A549 (cell line): ENCODE measurements around the gene TMEM131. TPM values are rescaled to one million over a fixed set of nuclear protein-coding genes. Genes with fewer than 3 reads are reported as not detected.

Experiments used
- ATAC-seq, 2 experiments: fragments of 200-7000 bp in 1 of 2; fragments of >200 bp in 1 of 2; cut with Nextera tagmentation in 1 of 2; cut with Tn5 transposase in 1 of 2; 3 replicates each; pipeline versions ENCODE4 v1.8.0 to v1.9.1; 2018 to 2020; ENCODE audit warnings: mild to moderate bottlenecking in 1 of 2, moderate library complexity in 1 of 2
- CTCF ChIA-PET: fragments of 300-600 bp; sonication (Branson Sonifier 250); formaldehyde crosslinking; extraction: SDS; loops from one replicate; lab custom pipeline; 2021; ENCODE audit warnings: antibody characterized with exemption, inconsistent platforms; lab: Yijun Ruan, JAX
- POLR2A ChIA-PET: fragments of 350-600 bp; formaldehyde crosslinking; extraction: SDS; loops from one replicate; lab custom pipeline; 2021; ENCODE audit warnings: antibody characterized with exemption, inconsistent platforms; lab: Yijun Ruan, JAX
- DNase-seq, 2 experiments: peaks; one replicate each; pipeline versions ENCODE4 v3.0.0 to v3.0.0-alpha.2; 2011 to 2016; ENCODE audit warnings: low read depth in 1 of 2, low spot score in 1 of 2
- FAIRE-seq: peaks from 2 replicates; lab custom pipeline; 2011; peaks lifted over from hg19 to GRCh38; lab: Jason Lieb, UNC
- H3K27ac ChIP-seq, 2 experiments: fragments of >200 bp; sonication (Bioruptor Twin); formaldehyde crosslinking; 3 replicates each; pipeline ENCODE4 v1.5.1; 2016 to 2017
- H3K4me1 ChIP-seq: fragments of >200 bp; sonication (Bioruptor Twin); formaldehyde crosslinking; 3 replicates; pipeline ENCODE4 v1.6.1; 2016
- H3K4me2 ChIP-seq: fragments of >200 bp; sonication (Bioruptor Twin); formaldehyde crosslinking; 3 replicates; pipeline ENCODE4 v1.6.1; 2016
- H3K4me3 ChIP-seq: fragments of >200 bp; sonication (Bioruptor Twin); formaldehyde crosslinking; 3 replicates; pipeline ENCODE4 v1.5.1; 2016
- H3K9me3 ChIP-seq: fragments of >200 bp; sonication (Bioruptor Twin); formaldehyde crosslinking; 3 replicates; pipeline ENCODE4 v1.6.1; 2016
- BCL3 ChIP-seq: fragments of >200 bp; sonication (Bioruptor Twin); formaldehyde crosslinking; IDR thresholded peaks from 3 replicates; pipeline ENCODE4 v1.6.1; 2016
- E2F6 ChIP-seq: IDR thresholded peaks from 2 replicates; pipeline ENCODE4 v1.6.1; 2012; ENCODE audit warnings: low read depth, borderline replicate concordance
- EHMT2 ChIP-seq: fragments of 200-600 bp; sonication (generic); IDR thresholded peaks from 2 replicates; pipeline ENCODE4 v1.6.1; 2016; ENCODE audit warnings: antibody characterized with exemption, low read depth, mild to moderate bottlenecking, moderate library complexity
- ESRRA ChIP-seq: fragments of 150-350 bp; IDR thresholded peaks from 2 replicates; pipeline ENCODE4 v1.6.1; 2014; ENCODE audit warnings: mild to moderate bottlenecking, low read length, borderline replicate concordance
- FOSB ChIP-seq: fragments of 250-450 bp; sonication (Bioruptor Pico); IDR thresholded peaks from 2 replicates; pipeline ENCODE4 v1.5.0; 2020; ENCODE audit warnings: mild to moderate bottlenecking, moderate library complexity
- GATA3 ChIP-seq: IDR thresholded peaks from 2 replicates; pipeline ENCODE4 v1.6.1; 2012; ENCODE audit warnings: borderline replicate concordance
- HES2 ChIP-seq: fragments of >200 bp; sonication (Bioruptor Twin); formaldehyde crosslinking; IDR thresholded peaks from 2 replicates; pipeline ENCODE4 v1.6.1; 2016
- HEYL ChIP-seq: fragments of 250-450 bp; sonication (Bioruptor Pico); IDR thresholded peaks from 2 replicates; pipeline ENCODE4 v1.8.0; 2021; ENCODE audit warnings: mild to moderate bottlenecking, moderate library complexity
- HMGXB4 ChIP-seq: fragments of 250-450 bp; sonication (Bioruptor Pico); IDR thresholded peaks from 2 replicates; pipeline ENCODE4 v1.5.0; 2021; ENCODE audit warnings: mild to moderate bottlenecking, moderate library complexity, borderline replicate concordance
- HOXA7 ChIP-seq: fragments of 250-450 bp; sonication (Bioruptor Pico); IDR thresholded peaks from 2 replicates; pipeline ENCODE4 v1.5.0; 2020; ENCODE audit warnings: mild to moderate bottlenecking, moderate library complexity
- KDM5A ChIP-seq: fragments of 200-600 bp; sonication (generic); IDR thresholded peaks from 2 replicates; pipeline ENCODE4 v1.6.1; 2016; ENCODE audit warnings: antibody characterized with exemption, mild to moderate bottlenecking
- MAFK ChIP-seq: fragments of 450-650 bp; IDR thresholded peaks from 2 replicates; pipeline ENCODE4 v1.6.1; 2014; ENCODE audit not compliant: partially characterized antibody
- MAX ChIP-seq: IDR thresholded peaks from 2 replicates; pipeline ENCODE4 v1.6.1; 2012
- MAZ ChIP-seq: fragments of 150-350 bp; IDR thresholded peaks from 2 replicates; pipeline ENCODE4 v1.6.1; 2014; ENCODE audit warnings: antibody characterized with exemption, low read depth, low read length, borderline replicate concordance
- NFE2L2 ChIP-seq: fragments of 150-350 bp; conservative IDR thresholded peaks from 2 replicates; pipeline ENCODE4 v1.6.1; 2014; ENCODE audit warnings: low read length
- NR3C1 ChIP-seq: fragments of >200 bp; sonication (Bioruptor Twin); formaldehyde crosslinking; IDR thresholded peaks from 3 replicates; pipeline ENCODE4 v1.6.1; 2017
- POLR2AphosphoS2 ChIP-seq: conservative IDR thresholded peaks from 2 replicates; pipeline ENCODE4 v1.6.1; 2012; ENCODE audit warnings: low read length, improper control_type of control experiment, inconsistent platforms
- RCOR1 ChIP-seq: fragments of 150-350 bp; IDR thresholded peaks from 2 replicates; pipeline ENCODE4 v1.6.1; 2014; ENCODE audit warnings: antibody characterized with exemption, low read length, low read depth
- RFX5 ChIP-seq: fragments of 450-650 bp; IDR thresholded peaks from 2 replicates; pipeline ENCODE4 v1.7.1; 2014; ENCODE audit warnings: antibody characterized with exemption, mild to moderate bottlenecking, moderate library complexity
- RNF2 ChIP-seq: fragments of 200-600 bp; sonication (generic); IDR thresholded peaks from 2 replicates; pipeline ENCODE4 v1.6.1; 2016; ENCODE audit warnings: low read depth, mild to moderate bottlenecking, antibody characterized with exemption, moderate library complexity, borderline replicate concordance
- SMC3 ChIP-seq: fragments of >200 bp; sonication (Bioruptor Twin); formaldehyde crosslinking; IDR thresholded peaks from 3 replicates; pipeline ENCODE4 v1.6.1; 2018; ENCODE audit warnings: inconsistent platforms
- SREBF2 ChIP-seq: fragments of 450-650 bp; IDR thresholded peaks from 2 replicates; pipeline ENCODE4 v1.6.1; 2014; ENCODE audit warnings: mild to moderate bottlenecking, moderate library complexity
- ZC3H11A ChIP-seq: fragments of 450-650 bp; IDR thresholded peaks from 2 replicates; pipeline ENCODE4 v1.6.1; 2014; ENCODE audit warnings: antibody characterized with exemption, mild to moderate bottlenecking
- ZFP36 ChIP-seq: fragments of 450-650 bp; IDR thresholded peaks from 2 replicates; pipeline ENCODE4 v1.6.1; 2014; ENCODE audit warnings: borderline replicate concordance; ENCODE audit not compliant: partially characterized antibody
- ZNF302 ChIP-seq: fragments of 250-450 bp; sonication (Bioruptor Pico); IDR thresholded peaks from 2 replicates; pipeline ENCODE4 v1.9.0; 2021; ENCODE audit warnings: inconsistent platforms, mild to moderate bottlenecking, moderate library complexity
- WGBS: methylation state at CpG from one replicate; pipeline ENCODE4 v1.1.6; 2017; ENCODE audit errors: missing lambda C conversion rate; 5-methylcytosine and 5-hydroxymethylcytosine counted together
- polyA plus RNA-seq, 4 experiments: library from polyadenylated mRNA; depleted of rRNA in 3 of 4; stranded (reverse); fragments of >200 nt; fragmentation: RNase III in 1 of 4; extraction: RNeasy Plus Mini Kit Qiagen cat#74134 plus additional on column Dnase treatment in 1 of 4; gene quantifications; 2 replicates in 3 of 4; 3 replicates in 1 of 4; pipeline ENCODE4 v1.2.3, GENCODE V29; 2011 to 2017

The TMEM131 gene
- polyA plus RNA-seq, 2 of the 4 experiments (the other 2 are of a cell fraction): 14.5 to 21.8 TPM

- peaks cover 7% of the 10 kb centered on the region; the same call in 1 of the 3 replicates for H3K9me3 ChIP-seq
- peaks cover 22% of the 10 kb centered on the region; the same call in 2 of the 3 replicates for H3K4me1 ChIP-seq
- FAIRE-seq (no peak), ATAC-seq (no peak), DNase-seq (no peak)
- POLR2A ChIA-PET: no interaction called here
- TF ChIP-seq RCOR1: no peak
- no peak for TF ChIP-seq ZFP36
- no peak for TF ChIP-seq HEYL (CRISPR knock-in tag)
- no peak for TF ChIP-seq NFE2L2
- no peak for TF ChIP-seq KDM5A
- CTCF ChIA-PET: no interaction called here
- H3K4me2 ChIP-seq: peak overlapping the region; percentile 86
- 92% methylated on average over 3 of the region's 3 CpGs for WGBS
- no peak overlapping the region for H3K4me3 ChIP-seq
- no peak overlapping the region for H3K27ac ChIP-seq
Observed at GRCh38 chr2:97992836-97993825, 2.6 kb downstream of the TMEM131 start.

- WGBS: 95% methylated on average over 7 of the region's 7 CpGs
- peaks cover 18% of the 10 kb centered on the region; the same call in 2 of the 3 replicates for H3K4me1 ChIP-seq
- H3K4me2 ChIP-seq: no peak overlapping the region
- no peak overlapping the region for H3K4me3 ChIP-seq
- TF ChIP-seq SMC3: no peak
- TF ChIP-seq SREBF2: no peak
- TF ChIP-seq ESRRA: no peak
- TF ChIP-seq MAFK: no peak
- ChIA-PET POLR2A (no interaction called here), CTCF (no interaction called here)
- FAIRE-seq: no peak
- H3K27ac ChIP-seq: no peak overlapping the region
- H3K9me3 ChIP-seq: peaks cover 12% of the 10 kb centered on the region; the same call in 1 of the 3 replicates
- no peak for ATAC-seq
- DNase-seq: no peak
Observed at GRCh38 chr2:97991081-97991856, 4.5 kb downstream of the TMEM131 start.

- TF ChIP-seq E2F6 (no peak), HES2 (no peak), HMGXB4 (CRISPR knock-in tag) (no peak), MAX (no peak), MAZ (no peak), NR3C1 (no peak), GATA3 (no peak), FOSB (CRISPR knock-in tag) (no peak), RFX5 (no peak), ZNF302 (no peak), HOXA7 (no peak), ZC3H11A (no peak), HEYL (CRISPR knock-in tag) (no peak), BCL3 (no peak), EHMT2 (no peak), RCOR1 (no peak), POLR2AphosphoS2 (no peak), RNF2 (no peak)
- ATAC-seq (no peak), DNase-seq (no peak), FAIRE-seq (no peak)
- ChIA-PET CTCF (no interaction called here), POLR2A (no interaction called here)
- Histone ChIP-seq H3K9me3 (peaks cover 12% of the 10 kb centered on the region; the same call in 1 of the 3 replicates), H3K4me1 (peaks cover 11% of the 10 kb centered on the region; the same call in 2 of the 3 replicates), H3K27ac (no peak overlapping the region), H3K4me3 (no peak overlapping the region), H3K4me2 (no peak overlapping the region)
- whole genome bisulfite sequencing: 77% methylated on average over 2 of the region's 2 CpGs
Observed at GRCh38 chr2:97988722-97989121, 7.0 kb downstream of the TMEM131 start.
